GM21619 (cell line): ENCODE data around the gene TOMM20L.
"Not testable (repeated sequence)": the region's sequence is repeated elsewhere in the genome, so short reads cannot be mapped to it uniquely, and the experiment has no call there.

Source experiments
- ATAC-seq: cut with Tn5 transposase; IDR thresholded peaks from one replicate; pipeline ENCODE4 v1.9.1; 2021; ENCODE audit not compliant: unreplicated experiment

TOMM20L gene

DNA sequence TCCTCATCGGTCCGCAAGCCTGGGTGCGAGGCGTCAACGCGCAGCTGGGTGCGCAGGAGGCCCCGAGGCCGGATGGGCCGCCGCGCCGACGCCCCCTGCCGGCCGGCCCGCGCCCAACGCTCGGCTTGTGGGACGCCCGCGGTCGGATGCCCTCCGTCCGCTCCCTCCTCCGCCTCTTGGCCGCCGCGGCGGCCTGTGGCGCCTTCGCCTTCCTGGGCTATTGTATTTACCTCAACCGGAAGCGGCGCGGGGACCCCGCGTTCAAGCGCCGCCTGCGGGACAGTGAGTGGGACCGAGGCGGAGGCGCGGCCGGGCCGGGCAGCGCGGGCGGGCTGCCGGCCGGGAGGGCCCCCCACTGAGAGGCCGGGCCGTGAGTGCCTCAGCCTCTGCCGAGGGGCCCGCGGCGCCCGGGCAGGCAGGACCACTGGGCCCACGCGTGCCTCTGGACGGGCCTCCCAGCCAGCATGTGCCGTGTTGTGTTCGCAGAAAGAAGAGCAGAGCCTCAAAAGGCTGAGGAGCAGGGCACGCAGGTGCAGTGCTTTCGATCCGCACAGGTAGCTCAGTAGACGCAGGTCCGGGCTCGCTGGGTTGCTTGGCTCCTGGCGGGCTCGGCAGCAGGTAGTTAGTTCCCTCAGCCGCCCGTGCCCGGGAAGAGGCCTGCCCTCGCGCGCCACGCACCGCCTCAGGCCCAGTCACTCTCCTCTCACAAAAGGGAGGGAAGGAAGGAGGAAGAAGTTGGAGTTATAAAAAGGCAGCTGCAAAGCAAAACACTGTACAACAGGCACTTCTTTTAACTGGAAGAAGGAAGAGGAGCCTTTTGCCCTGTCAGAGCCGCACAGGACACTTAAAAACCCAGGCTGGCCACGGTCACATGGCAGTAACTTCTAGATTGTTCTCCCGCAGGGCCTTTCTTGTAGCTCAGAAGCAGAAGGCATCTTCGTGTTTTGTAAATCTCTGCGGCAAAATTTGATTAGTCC lies at the start of gene TOMM20L:
TSS of gene TOMM20L (plus strand) at position 119 of the 977 bp plus-strand sequence. CDS start at position 147, 28 bp downstream.
- ATAC-seq: peak; percentile 91

DNA sequence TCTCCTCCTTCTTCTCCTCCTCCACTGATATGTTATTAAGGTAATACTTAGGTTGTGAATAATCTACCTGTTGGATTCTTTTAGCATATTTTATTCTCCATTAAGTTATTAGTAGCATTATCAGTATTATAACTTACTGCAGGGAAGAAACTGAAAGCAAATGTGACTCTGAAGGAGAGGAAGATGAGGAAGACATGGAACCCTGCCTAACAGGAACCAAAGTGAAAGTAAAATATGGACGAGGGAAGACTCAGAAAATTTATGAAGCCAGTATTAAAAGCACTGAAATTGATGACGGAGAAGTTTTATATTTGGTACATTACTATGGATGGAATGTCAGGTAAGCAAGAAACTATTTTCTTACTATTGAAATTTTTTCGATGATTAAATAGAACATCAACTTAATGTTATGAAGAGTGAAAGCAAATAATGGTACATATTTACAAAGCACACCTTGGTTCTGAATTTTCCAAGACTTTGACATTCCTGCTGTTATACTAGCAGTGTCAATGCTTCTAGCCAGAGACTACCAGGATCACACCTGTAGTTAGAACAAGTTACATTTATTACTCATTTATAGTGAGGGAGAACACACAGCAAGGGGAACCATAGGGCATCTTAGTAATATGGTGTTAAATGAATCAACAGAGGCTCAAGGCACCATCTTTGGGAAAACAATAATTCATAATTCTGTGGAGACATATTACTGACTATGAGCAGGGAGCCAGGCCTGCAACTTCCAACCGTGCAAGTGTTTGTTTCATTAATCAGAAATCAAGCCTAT lies 42.0 kb upstream of the TOMM20L start:
- no peak for ATAC-seq

DNA sequence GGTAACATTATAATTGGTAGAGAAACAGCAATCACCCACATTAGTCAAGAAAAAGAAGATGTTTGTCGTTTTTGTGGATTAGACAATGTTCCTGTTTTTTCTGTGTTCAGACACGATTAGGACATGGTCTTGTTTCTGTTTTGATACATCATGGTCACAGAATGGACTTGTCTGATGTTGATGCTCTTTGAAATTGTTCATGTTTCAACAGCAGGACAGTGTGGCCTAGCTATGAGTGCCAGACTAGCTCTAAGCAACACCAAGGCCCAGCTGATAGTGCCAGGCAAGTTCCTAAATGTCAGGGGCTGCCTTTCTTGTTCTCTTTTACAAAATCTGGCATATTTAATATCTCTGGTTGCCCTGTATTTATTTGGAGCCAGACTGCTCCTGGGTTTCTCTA lies 40.9 kb upstream of the TOMM20L start:
- ATAC-seq: no peak

DNA sequence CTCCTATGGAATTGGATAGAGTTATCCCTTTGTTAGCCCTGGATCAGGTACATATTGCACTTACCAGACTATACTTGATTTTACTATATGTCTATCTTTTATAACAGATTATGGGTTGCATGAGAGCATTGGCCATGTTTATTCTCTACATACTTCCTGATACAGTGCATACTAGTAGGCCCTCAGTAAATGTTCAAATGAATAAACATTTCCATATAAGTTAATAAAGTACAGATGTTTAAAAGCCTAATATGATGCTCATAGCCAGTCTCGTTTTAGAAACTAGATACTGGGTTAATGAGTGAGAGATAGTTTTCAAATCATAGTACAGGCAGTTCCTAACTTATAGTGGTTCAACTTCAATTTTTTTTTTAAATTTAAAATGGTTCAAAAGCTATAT lies 39.5 kb upstream of the TOMM20L start:
- no peak for ATAC-seq

DNA sequence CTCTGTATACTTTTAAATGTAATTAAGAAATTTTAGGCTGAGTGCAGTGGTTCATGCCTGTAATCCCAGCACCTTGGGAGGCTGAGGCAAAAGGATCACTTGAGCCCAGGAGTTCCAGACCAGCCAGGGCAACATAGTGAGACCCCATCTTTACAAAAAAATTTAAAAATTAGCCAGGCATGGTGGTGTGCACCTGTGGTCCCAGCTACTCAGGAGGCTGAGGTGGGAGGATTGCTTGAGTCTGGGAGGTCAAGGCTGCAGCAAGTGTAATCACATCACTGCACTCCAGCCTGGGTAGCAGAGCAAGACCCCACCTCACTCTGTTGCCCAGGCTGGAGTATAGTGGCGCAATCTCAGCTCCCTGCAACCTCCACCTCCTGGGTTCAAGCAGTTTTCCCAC lies 33.5 kb upstream of the TOMM20L start:
- ATAC-seq: not testable (repeated sequence)

DNA sequence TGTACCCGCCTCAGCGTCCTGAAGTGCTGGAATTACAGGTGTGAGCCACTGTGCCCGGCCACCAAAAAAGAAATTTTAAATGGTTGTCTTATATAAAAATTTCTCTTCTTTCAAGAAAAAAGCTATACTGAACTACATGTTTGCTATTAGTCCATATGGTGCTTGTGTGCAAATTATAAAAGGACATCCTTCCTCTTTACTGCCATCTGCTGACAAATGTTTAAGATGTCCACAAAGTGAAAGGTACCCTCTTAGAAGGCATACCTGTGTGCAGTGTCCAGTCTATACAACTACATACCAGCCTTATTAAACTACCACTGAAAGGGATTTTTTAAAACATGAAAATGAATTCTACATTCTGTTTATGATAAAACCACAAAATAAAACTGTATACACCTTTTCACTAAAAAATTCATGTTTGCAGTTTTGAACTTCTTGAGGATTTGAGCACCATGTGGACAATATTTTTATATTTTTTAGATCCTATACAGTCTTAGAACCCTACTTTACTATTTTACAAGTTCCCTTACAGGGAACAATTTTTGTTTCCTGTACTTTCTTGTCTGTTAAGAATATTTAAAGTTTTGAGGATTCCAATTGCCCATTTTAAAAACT lies 32.8 kb upstream of the TOMM20L start:
- ATAC-seq: no peak

DNA sequence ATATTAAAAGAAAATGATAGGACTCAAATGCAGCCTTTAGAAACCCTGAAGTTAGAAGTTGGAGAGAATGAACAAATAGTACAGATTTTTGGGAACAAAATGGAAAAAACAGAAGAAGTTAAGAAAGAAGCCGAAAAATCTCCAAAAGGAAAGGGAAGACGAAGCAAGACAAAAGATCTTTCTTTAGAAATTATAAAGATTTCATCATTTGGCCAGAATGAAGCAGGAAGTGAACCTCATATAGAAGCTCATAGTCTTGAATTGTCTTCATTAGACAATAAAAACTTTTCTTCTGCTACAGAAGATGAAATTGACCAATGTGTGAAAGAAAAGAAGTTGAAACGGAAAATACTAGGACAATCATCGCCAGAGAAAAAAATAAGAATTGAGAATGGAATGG lies 31.4 kb upstream of the TOMM20L start:
- ATAC-seq: no peak

DNA sequence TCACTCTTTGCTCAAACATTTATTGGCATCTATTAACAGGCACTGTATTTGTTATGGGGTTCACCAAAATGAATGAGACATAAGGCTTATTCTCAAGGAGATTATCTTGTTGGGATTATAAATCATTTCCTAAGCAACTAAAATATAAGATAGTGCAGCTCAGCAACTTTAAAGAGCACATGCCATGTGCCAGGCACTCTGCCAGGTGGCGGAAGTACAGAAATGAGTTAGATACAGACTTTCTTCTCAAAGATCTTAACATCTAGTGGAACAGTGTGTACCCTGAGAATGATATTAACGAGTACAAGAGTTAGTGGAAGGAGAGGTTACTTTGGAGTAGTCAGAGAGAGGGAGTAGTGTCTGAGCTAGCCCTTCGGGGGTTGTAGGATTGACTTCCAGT lies 28.4 kb upstream of the TOMM20L start:
- no peak for ATAC-seq

DNA sequence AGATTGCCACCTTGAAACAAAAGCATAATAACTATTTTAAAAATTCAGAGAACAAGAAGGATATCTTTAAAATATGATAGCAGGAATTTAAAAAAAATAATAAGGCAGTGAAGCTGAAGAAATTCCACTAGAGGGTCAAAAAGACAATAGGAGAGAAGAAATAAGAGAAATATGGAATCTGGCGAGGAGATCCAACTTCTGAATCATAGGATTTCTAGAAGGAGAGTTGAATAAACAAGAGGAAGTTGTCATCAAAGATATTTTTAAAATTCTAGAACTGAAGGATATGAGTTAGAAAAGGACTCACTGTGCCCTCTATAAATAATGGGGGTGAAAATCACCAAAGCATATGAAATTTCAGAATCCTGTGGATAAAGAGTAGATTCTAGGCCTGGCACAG lies 26.8 kb upstream of the TOMM20L start:
- no peak for ATAC-seq

DNA sequence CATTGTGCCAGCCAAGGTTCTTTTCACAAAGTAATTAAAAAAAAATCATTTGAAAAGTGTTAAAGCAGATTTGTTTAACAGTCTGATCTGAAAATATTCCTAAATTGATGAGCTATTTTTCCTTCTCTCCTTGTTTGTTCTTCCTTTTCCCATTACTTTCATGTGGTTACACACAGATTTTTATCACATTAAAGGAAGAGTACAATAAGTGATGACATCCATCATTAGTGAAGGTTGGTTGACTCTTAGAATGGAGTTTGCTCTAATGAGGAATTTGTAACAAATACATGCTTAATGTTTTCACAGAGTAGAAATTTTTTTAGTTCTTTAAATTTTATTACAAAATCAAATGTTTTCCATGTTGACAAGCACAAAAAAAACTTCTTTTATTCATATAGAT lies 18.9 kb upstream of the TOMM20L start:
- no peak for ATAC-seq

DNA sequence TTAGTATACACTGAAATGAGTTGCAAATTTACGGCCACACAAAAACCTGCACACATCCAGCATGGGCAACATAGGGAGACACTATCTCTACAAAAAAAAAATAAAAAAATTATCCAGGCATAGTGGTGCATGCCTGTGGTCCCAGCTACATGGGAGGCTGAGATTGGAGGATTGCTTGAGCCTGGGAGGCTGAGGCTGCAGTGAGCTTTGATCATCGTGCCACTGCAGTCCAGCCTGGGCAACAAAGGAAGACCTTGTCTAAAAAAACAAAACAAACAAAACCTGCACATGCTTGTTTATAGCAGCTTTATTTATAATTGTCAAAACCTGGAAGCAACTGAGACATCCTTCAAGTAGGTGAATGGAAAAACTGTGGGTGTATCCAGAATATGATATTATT lies 4.9 kb upstream of the TOMM20L start:
- ATAC-seq: no peak

DNA sequence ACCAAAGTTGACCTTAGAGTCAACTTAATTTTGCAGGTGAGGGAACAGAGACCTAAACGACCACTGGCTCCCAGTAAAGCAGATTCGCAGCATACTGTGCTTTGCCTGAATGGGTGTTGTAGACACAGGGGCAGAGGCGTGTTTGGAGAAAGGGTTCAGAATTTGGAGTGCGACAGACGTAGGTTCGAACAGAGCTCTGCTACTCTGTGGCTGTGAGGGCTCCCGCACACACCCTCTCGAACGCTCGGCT lies 243 bp upstream of the TOMM20L start:
- ATAC-seq: no peak

DNA sequence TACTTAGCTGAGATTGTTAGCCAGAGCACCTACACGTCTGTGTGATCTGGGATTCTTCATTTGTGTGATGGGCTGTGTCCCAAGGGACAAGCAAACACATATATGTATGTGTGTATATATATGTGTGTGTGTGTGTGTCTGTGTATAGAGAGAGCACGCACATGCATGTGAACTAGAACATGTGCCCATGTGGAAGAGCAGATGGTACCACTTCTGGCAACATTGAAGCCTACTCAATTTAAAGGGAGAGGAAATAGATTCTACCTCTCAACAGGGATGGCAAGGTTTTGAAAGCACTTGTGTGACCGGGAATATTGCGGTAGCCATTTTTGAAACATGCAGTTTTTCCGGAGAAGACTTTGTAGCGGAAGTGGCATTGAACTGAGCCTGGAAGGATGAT lies 1.4 kb downstream of the TOMM20L start:
- ATAC-seq: no peak

DNA sequence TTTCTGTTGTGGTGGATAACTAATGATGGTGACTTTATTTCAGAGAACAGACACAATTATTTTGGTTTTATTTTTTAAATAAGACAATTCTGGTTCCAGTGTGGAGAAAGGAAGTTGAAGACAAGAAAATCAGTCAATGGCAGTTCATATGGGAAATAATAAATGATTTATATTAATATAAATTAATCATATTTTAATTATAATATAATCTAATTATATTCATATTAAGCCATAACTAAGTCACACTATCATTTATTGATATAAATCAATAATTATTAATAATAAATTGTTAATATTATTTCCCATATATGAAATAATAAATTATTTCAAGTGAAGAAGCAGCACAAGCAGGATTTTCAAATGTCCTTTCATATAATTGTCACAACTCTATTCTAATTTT lies 2.8 kb downstream of the TOMM20L start:
- ATAC-seq: no peak

DNA sequence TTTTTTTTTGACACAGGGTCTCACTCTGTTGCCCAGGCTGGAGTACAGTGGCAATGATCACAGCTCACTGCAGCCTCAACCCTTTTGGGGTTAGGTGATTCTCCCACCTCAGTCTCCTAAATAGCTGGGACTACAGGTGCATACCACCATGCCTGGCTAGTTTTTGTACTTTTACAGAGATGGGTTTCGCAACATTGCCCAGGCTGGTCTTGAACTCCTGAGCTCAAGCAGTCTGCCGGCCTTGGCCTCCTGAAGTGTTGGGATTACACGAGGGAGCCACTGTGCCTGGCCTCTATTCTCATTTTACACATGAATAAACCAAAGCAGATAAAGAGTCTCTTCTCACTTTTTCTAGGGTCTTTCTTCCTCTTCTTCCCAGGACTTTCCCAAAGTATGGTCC lies 3.2 kb downstream of the TOMM20L start:
- ATAC-seq: no peak

DNA sequence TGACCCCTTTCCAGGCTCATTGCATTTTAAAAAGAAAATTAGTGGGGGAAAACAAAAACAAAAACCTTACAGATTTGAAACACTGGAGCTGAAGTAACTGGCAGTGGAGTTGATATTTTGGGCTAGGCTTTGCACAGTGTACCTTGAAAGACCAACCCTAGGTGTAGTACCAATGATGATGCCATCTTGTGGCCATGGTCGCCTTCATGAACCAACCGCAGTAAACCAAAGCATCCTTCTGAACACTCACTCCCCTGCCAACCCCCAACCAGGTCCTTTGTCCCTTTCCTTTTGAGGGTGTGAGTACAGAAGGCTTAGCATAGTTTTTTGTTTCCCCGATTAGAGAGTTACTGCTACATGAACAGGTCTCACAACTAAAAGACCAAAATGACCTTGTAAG lies 5.9 kb downstream of the TOMM20L start:
- ATAC-seq: no peak

DNA sequence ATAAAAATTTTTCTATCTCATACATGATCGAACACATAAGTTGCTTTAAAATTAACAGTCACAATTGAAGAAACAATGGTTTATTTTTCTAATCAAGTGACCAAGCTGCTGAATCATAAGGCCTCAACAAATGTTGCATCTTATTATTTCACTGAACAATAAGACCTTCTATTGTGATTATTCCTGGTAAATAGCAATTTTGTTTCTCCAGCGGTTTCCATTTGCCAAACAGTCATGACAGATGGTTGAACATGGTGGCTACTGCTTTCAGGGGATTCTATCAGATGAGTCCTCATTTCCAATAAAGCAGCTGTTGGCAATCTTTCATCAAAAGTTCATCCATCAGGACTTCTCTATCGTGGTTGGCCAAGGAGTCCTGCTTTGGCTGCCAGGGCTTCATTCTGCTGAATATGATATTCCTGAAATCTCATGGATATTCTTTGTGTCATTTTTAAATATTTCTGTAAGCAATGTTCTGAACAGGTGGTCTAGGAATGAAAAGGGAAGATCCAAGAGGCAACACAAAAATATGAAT lies 13.0 kb downstream of the TOMM20L start:
- ATAC-seq: no peak

DNA sequence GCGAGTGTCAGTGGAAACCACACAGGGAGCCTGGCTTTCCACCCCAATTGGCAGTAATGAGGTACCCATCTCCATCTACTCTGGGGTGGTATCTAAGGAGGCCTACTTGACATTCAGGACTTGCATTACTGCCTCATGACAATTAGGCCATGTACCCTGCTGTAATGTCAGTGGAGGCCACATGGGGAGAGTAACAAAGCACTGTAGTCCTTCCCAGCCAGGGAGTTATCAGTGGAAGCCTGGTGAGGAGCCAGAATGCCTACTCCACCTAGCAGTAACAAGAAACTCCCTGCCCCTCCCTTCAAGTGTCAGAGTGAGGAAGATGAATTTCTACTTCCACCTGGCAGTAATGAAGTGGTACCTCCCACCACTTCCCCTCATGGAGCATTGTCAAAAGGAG lies 19.1 kb downstream of the TOMM20L start:
- no peak for ATAC-seq

DNA sequence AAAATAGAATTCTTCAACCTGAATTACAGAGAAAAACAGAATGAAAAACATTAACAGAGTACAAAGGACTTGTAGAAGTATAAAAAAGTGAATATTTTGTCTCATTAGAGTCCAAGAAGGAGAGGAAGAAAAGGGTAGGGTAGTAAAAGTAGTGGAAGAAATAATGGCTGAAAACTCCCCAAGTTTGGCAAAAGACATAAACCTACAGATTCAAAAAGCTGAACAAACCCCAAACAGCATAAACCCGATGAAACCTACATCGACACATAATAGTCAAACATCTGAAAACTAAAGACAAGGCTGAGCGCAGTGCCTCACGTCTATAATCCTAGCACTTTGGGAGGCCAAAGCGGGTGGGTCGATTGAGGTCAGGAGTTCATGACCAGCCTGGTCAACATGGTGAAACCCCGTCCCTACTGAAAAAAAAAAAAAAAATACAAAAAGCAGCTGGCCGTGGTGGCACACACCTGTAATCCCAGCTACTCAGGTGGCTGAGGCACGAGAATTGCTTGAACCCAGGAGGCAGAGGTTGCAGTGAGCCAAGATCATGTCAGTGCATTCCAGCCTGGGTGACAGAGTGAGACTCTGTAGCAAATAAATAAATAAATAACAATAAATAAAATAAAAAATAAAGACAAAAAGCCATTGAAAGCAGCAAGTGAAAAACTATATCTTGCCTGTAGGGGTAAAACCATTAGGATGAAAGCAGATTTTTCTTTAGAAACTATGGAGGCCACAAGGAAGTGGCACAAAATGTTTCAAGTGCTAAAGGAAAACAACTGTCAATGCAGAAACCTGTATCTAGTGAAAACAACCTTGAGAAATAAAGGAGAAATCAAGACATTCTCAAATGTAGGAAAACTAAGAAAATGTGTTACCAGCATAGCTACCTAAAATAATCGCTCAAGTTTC lies 20.2 kb downstream of the TOMM20L start:
- ATAC-seq: no peak

DNA sequence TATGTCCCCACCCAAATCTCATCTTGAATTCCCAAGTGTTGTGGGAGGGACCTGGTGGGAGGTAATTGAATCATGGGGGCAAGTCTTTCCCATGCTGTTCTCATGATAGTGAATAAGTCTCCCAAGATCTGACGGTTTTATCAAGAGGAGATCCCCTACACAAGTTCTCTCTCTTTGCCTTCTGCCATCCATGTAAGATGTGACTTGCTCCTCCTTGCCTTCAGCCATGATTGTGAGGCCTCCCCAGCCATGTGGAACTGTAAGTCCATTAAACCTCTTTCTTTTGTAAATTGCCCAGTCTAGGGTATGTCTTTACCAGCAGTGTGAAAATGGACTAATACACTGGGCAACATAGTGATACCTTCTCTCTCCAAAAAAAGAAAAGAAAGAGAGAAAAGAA lies 21.2 kb downstream of the TOMM20L start:
- not testable (repeated sequence) for ATAC-seq
